ENCODE measurements around the gene IRS1. TPM values are rescaled to one million over a fixed set of nuclear protein-coding genes. Genes with fewer than 3 reads are reported as not detected.

IRS1 gene
- total RNA-seq, 4 donors from 2014 or later: 6.2 to 20.9 (median 12.8) TPM

DNA sequence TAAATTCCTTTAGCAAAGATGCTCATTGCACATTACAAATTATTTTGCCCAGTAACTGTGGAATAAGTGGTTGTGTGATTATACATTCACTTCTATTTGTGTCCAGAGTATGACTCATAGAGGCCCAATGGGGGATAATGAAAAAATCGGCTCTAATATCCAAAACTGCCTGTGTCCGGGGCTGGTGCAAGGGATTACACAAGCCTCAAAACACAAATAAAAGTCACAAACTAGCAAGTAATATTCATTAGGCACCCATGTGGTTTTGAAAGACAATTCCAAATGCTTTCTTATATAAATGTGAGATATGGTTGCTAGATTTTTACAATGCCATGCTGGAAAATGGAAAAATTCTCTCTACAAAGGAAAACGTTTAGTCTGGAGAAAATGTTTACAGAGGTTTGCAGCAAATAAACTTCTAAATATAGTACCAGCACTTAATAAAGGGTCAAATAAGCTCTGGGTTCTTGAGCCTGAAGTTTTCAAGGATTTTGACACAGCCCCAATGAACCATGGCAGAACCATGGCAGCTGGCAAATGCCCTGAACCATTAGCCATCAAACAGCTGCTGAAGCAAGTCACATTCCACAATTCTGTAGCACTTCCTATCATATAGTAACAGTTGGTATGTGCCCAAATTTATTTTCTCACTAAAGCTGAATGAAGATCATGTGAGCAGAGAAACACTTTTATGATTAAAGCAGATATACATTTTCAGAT lies 40.5 kb downstream of the IRS1 start:
- Histone ChIP-seq H3K4me1 (peaks cover 6 to 28% (median 9%) of the 10 kb centered on the region in 4 donors), H3K27ac (peak overlapping the region; percentile 19 to 66 (median 62)), H3K27me3 (no peaks in the 10 kb centered on the region), H3K36me3 (no peaks in the 10 kb centered on the region), H3K4me3 (no peak overlapping the region), H3K9me3 (no peaks in the 10 kb centered on the region)
- intact Hi-C loops (cut with DNase I; ENCODE audit: low total_unique reads): no loop called here
- TF ChIP-seq EP300 (IDR thresholded peaks at IDR 0.05; ENCODE audit: low read depth): no peak
- no peak for TF ChIP-seq POLR2AphosphoS5 (IDR thresholded peaks at IDR 0.05)
- TF ChIP-seq POLR2A (IDR thresholded peaks at IDR 0.05): no peak
- TF ChIP-seq, protein P1, sequence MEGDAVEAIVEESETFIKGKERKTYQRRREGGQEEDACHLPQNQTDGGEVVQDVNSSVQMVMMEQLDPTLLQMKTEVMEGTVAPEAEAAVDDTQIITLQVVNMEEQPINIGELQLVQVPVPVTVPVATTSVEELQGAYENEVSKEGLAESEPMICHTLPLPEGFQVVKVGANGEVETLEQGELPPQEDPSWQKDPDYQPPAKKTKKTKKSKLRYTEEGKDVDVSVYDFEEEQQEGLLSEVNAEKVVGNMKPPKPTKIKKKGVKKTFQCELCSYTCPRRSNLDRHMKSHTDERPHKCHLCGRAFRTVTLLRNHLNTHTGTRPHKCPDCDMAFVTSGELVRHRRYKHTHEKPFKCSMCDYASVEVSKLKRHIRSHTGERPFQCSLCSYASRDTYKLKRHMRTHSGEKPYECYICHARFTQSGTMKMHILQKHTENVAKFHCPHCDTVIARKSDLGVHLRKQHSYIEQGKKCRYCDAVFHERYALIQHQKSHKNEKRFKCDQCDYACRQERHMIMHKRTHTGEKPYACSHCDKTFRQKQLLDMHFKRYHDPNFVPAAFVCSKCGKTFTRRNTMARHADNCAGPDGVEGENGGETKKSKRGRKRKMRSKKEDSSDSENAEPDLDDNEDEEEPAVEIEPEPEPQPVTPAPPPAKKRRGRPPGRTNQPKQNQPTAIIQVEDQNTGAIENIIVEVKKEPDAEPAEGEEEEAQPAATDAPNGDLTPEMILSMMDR (IDR thresholded peaks at IDR 0.05): no peak
- in situ Hi-C loops (cut with MboI; ENCODE audit: low pct_ligation_motif_present in 1 of 4, low pct_unique_long_range_greater_than_20kb in 1 of 4, low sequenced_read_pairs in 3 of 4): no loop called here
- WGBS, 2 donors (ENCODE audit: low coverage in 1 of 2): 55 to 69% methylated on average over 3 of the region's 3 CpGs
- DNase-seq: no peak

DNA sequence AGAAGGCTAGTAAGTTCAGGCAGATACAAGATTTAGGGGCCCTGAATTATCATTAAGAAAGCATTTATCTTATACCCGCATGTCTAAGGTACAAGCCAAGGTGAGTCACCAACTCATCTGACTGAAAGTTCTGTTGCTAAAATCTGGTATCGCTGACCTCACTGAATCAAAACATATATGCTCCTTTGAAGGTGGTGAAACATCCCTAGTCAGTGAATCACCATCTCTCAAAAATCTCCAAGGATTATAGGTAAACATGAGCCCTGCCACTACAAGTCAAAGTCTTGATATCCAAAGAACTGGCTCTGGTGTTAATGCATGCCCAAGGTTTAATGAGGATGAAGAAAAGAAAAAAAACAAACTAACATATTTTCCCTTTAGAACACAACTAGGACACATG lies 43.5 kb downstream of the IRS1 start:
- H3K4me1 ChIP-seq: peaks cover 6 to 32% (median 9%) of the 10 kb centered on the region in 4 donors
- DNase-seq: no peak
- H3K36me3 ChIP-seq: no peaks in the 10 kb centered on the region
- H3K27ac ChIP-seq: peak overlapping the region; percentile 56 to 66 (median 62)
- TF ChIP-seq, protein P1 (IDR thresholded peaks at IDR 0.05): no peak
- TF ChIP-seq POLR2A (IDR thresholded peaks at IDR 0.05) (no peak), POLR2AphosphoS5 (IDR thresholded peaks at IDR 0.05) (no peak), EP300 (IDR thresholded peaks at IDR 0.05; ENCODE audit: low read depth) (no peak)
- in situ Hi-C loops (cut with MboI; ENCODE audit: low pct_ligation_motif_present in 1 of 4, low pct_unique_long_range_greater_than_20kb in 1 of 4, low sequenced_read_pairs in 3 of 4) (no loop called here), intact Hi-C loops (cut with DNase I; ENCODE audit: low total_unique reads) (no loop called here)
- H3K4me3 ChIP-seq: no peak overlapping the region
- H3K27me3 ChIP-seq: no peaks in the 10 kb centered on the region
- 85% methylated on average over 2 of the region's 2 CpGs for WGBS, 2 donors (ENCODE audit: low coverage in 1 of 2)
- no peaks in the 10 kb centered on the region for H3K9me3 ChIP-seq

DNA sequence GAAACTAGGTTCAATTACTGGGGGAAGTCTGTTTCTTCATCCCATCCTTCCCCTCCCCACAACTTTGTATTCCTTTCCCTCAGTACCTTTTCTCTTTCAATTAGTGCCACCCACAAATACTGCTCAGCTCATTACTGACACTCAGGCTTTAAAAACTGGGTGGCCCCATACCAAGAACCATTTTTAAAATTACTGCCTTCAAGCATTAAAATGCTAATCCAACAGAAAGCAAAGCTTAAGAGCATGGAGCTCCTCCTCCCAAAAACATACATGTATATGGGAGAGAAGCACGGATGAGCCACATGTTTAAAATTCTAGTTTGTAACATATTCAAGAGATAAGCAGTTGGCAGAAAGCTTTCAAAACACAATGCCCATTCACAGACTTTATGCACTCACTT lies 44.0 kb downstream of the IRS1 start:
- intact Hi-C loops (cut with DNase I; ENCODE audit: low total_unique reads): no loop called here
- no peak for TF ChIP-seq POLR2A (IDR thresholded peaks at IDR 0.05)
- TF ChIP-seq, protein P1 (IDR thresholded peaks at IDR 0.05): no peak
- Histone ChIP-seq H3K4me3 (no peak overlapping the region), H3K27ac (peak overlapping the region; percentile 56 to 66 (median 62)), H3K36me3 (no peaks in the 10 kb centered on the region), H3K27me3 (no peaks in the 10 kb centered on the region), H3K4me1 (peaks cover 3 to 27% (median 8%) of the 10 kb centered on the region in 4 donors), H3K9me3 (no peaks in the 10 kb centered on the region)
- DNase-seq: no peak
- in situ Hi-C loops (cut with MboI; ENCODE audit: low pct_ligation_motif_present in 1 of 4, low pct_unique_long_range_greater_than_20kb in 1 of 4, low sequenced_read_pairs in 3 of 4): no loop called here
- whole genome bisulfite sequencing, 2 donors (ENCODE audit: low coverage in 1 of 2): 59 to 63% methylated on average over 1 of the region's 1 CpG

DNA sequence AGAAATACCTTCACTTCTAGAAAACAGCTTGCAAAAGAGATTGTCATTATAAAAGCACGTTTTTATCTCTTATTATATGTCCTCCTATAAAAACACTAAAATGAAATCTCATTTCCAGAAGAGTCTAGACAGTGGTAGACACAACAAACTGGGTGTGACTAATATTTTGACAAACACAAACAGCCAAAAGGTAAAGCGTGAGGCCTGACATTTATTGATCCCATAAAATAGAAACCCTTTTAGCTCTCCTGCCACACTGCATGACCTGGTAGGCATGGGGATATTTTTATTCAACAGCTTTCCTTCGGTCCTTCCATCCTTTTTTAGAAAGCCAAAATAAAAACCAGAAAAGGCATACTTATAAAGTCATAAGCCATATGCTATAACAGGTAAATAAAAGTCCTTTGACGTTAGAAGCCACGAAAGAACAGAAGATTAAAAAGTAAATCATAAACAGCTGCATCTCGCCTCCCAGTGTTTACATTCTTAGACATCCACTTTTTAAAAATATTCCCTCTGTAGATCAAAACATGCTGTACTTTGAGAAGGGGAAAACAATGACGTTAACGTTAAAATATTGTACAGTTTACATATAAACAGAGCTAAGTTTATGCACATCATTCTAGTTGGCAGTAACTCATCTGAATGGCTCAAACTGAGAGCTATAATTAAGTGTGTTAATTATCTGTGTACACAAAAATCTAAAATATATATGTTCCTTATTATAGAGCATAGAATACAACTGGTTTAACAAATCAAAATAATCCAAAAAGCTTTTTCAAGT lies 44.6 kb downstream of the IRS1 start:
- intact Hi-C loops (cut with DNase I; ENCODE audit: low total_unique reads) (no loop called here), in situ Hi-C loops (cut with MboI; ENCODE audit: low pct_ligation_motif_present in 1 of 4, low pct_unique_long_range_greater_than_20kb in 1 of 4, low sequenced_read_pairs in 3 of 4) (no loop called here)
- no peak for DNase-seq
- Histone ChIP-seq H3K27ac (peak overlapping the region; percentile 56 to 66 (median 62)), H3K4me1 (peaks cover 0 to 22% (median 7%) of the 10 kb centered on the region in 4 donors), H3K4me3 (no peak overlapping the region), H3K9me3 (no peaks in the 10 kb centered on the region), H3K36me3 (no peaks in the 10 kb centered on the region), H3K27me3 (no peaks in the 10 kb centered on the region)
- TF ChIP-seq, protein P1 (IDR thresholded peaks at IDR 0.05): no peak
- TF ChIP-seq POLR2AphosphoS5 (IDR thresholded peaks at IDR 0.05) (peak; percentile 19 to 60 (median 37)), POLR2A (IDR thresholded peaks at IDR 0.05) (no peak), EP300 (IDR thresholded peaks at IDR 0.05; ENCODE audit: low read depth) (peak; percentile 94)
- 35 to 41% methylated on average over 8 of the region's 8 CpGs for WGBS, 2 donors (ENCODE audit: low coverage in 1 of 2)
